OCI-LY1 (cell line): Measurements from ENCODE around the gene ARFGAP1.

Experiments
- H2AFZ ChIP-seq: fragments of 200-600 bp; sonication (generic), shearing (Covaris generic); 2 replicates; pipeline ENCODE4 v1.6.0; 2014; ENCODE audit warnings: antibody characterized with exemption, mild to moderate bottlenecking, low read length
- H3F3A ChIP-seq: fragments of 200-600 bp; sonication (generic), shearing (Covaris generic); 2 replicates; pipeline ENCODE4 v1.6.0; 2014; ENCODE audit warnings: mild to moderate bottlenecking, antibody characterized with exemption, low read length, moderate library complexity; ENCODE audit not compliant: insufficient read depth
- H3K27ac ChIP-seq: fragments of 200-600 bp; sonication (generic); 2 replicates; pipeline ENCODE4 v1.5.1; 2014; ENCODE audit warnings: low read length, mixed run types, mild to moderate bottlenecking, low read depth; ENCODE audit not compliant: poor library complexity, severe bottlenecking
- H3K27me3 ChIP-seq: fragments of 200-600 bp; sonication (generic); 2 replicates; pipeline ENCODE4 v1.6.0; 2014; ENCODE audit warnings: antibody characterized with exemption, mild to moderate bottlenecking, low read length, moderate library complexity; ENCODE audit not compliant: insufficient read depth
- H3K36me3 ChIP-seq: fragments of 200-600 bp; sonication (generic); 2 replicates; pipeline ENCODE4 v1.6.1; 2014; ENCODE audit warnings: mild to moderate bottlenecking, antibody characterized with exemption, low read length, moderate library complexity, mixed read lengths; ENCODE audit not compliant: insufficient read depth
- H3K4me1 ChIP-seq: fragments of 200-600 bp; sonication (generic); 2 replicates; pipeline ENCODE4 v1.5.1; 2014; ENCODE audit warnings: mild to moderate bottlenecking, low read length, moderate library complexity; ENCODE audit not compliant: insufficient read depth, severe bottlenecking
- H3K4me2 ChIP-seq: fragments of 200-600 bp; sonication (generic), shearing (Covaris generic); 2 replicates; pipeline ENCODE4 v1.6.1; 2014; ENCODE audit warnings: low read length
- H3K4me3 ChIP-seq: fragments of 200-600 bp; sonication (generic); 2 replicates; pipeline ENCODE4 v1.5.1; 2014; ENCODE audit warnings: low read length, low read depth, mild to moderate bottlenecking, mixed read lengths; ENCODE audit not compliant: poor library complexity, severe bottlenecking
- H3K79me2 ChIP-seq: fragments of 200-600 bp; shearing (Covaris generic); 2 replicates; pipeline ENCODE4 v1.6.1; 2016; ENCODE audit warnings: mixed run types, low read length, mixed read lengths; ENCODE audit not compliant: insufficient read depth
- H3K9ac ChIP-seq: fragments of 200-600 bp; sonication (generic), shearing (Covaris generic); 2 replicates; pipeline ENCODE4 v1.6.1; 2014; ENCODE audit warnings: mild to moderate bottlenecking, low read length, mixed read lengths
- H3K9me2 ChIP-seq: fragments of 200-600 bp; sonication (generic), shearing (Covaris generic); 2 replicates; pipeline ENCODE4 v1.6.1; 2014; ENCODE audit warnings: low read depth, mild to moderate bottlenecking, low read length, mixed read lengths
- H3K9me3 ChIP-seq: fragments of 200-600 bp; shearing (Covaris generic); 2 replicates; pipeline ENCODE4 v1.6.1; 2014; ENCODE audit warnings: low read length, mixed read lengths
- H4K20me1 ChIP-seq: fragments of 200-600 bp; sonication (generic), shearing (Covaris generic); 2 replicates; pipeline ENCODE4 v1.6.0; 2016; ENCODE audit warnings: mild to moderate bottlenecking, low read length; ENCODE audit not compliant: insufficient read depth
- CTCF ChIP-seq: fragments of 200-600 bp; sonication (generic), shearing (Covaris generic); IDR thresholded peaks from 2 replicates; pipeline ENCODE4 v1.5.1; 2017; ENCODE audit warnings: mild to moderate bottlenecking, antibody characterized with exemption, low read length, moderate library complexity, mixed read lengths
- EZH2 ChIP-seq: fragments of 200-600 bp; sonication (generic), shearing (Covaris generic); IDR thresholded peaks from 2 replicates; pipeline ENCODE4 v1.8.0; 2017; ENCODE audit warnings: borderline replicate concordance, mixed run types, mild to moderate bottlenecking, antibody characterized with exemption, low read length, moderate library complexity, mixed read lengths

Gene ARFGAP1

GRCh38 chr20:63272105-63273058, at the start of gene ARFGAP1:
ARFGAP1 (plus strand) TSS chr20:63272813; CDS start chr20:63275581, 2,768 bp downstream.
- H2AFZ ChIP-seq: no peak within 1 kb of the TSS

DNA sequence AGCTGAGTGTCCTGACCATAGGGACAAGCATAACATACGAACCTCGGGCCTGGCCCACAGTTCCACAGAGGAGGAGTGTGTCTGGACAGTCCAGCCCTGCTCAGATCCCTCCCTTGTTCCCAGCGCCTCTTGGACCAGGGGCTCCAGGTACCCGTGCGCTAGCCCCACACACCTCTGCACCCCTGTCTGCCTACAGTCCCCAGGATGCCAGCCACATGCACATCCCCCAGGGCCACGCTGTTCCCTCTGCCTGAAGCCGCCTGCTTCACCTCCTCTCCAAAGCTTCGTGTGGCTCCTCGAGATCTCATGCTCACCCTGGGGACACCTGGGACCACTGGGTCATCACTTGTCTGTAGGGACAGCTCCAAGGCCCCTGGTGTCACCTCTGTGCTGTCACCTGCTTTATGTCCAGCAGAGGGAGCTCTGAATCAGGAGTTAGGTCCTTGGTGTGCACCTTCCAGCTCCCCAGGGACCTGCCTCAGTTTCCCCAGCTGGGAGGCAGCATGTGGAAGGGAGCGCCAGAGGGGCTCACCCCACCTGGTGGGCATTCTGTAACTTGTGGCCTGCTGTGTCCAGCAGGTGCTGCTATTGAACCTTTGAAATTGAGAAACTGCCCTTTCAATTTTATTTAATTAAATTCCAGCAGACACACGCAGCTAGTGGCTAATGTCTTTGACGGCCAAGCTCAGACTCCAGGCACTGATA, 49.3 kb upstream of the ARFGAP1 start:
- H3K4me2 ChIP-seq: no peak overlapping the region
- H3K36me3 ChIP-seq: no peaks in the 10 kb centered on the region
- no peak overlapping the region for H2AFZ ChIP-seq
- no peak overlapping the region for H3K9ac ChIP-seq
- H3F3A ChIP-seq: no peaks in the 10 kb centered on the region
- no peaks in the 10 kb centered on the region for H3K9me2 ChIP-seq
- H4K20me1 ChIP-seq: no peaks in the 10 kb centered on the region
- H3K27me3 ChIP-seq: no peaks in the 10 kb centered on the region; the same call in 1 of the 2 replicates
- no peaks in the 10 kb centered on the region for H3K9me3 ChIP-seq
- no peaks in the 10 kb centered on the region for H3K79me2 ChIP-seq
- H3K4me3 ChIP-seq: no peak overlapping the region
- H3K27ac ChIP-seq: no peak overlapping the region
- TF ChIP-seq CTCF (peak; percentile 80), EZH2 (no peak)
- no peaks in the 10 kb centered on the region for H3K4me1 ChIP-seq

More at GRCh38 chr20:63272105-63273058, at the start of gene ARFGAP1:
- peak within 1 kb of the TSS; percentile 100 for H3K4me2 ChIP-seq
- H3K9me3 ChIP-seq: no peaks in the 10 kb centered on the region
- no peaks in the 10 kb centered on the region for H4K20me1 ChIP-seq
- no peaks in the 10 kb centered on the region for H3F3A ChIP-seq
- TF ChIP-seq EZH2 (no peak), CTCF (no peak)
- peak within 1 kb of the TSS; percentile 94 for H3K4me3 ChIP-seq
- peaks cover 16% of the 10 kb centered on the region for H3K4me1 ChIP-seq
- H3K9ac ChIP-seq: peak within 1 kb of the TSS; percentile 98
- peaks cover 11% of the 10 kb centered on the region; the same call in 1 of the 2 replicates for H3K36me3 ChIP-seq
- no peaks in the 10 kb centered on the region for H3K27me3 ChIP-seq
- no peak within 1 kb of the TSS for H3K27ac ChIP-seq
- H3K9me2 ChIP-seq: no peaks in the 10 kb centered on the region
- peaks cover 17% of the 10 kb centered on the region for H3K79me2 ChIP-seq

DNA sequence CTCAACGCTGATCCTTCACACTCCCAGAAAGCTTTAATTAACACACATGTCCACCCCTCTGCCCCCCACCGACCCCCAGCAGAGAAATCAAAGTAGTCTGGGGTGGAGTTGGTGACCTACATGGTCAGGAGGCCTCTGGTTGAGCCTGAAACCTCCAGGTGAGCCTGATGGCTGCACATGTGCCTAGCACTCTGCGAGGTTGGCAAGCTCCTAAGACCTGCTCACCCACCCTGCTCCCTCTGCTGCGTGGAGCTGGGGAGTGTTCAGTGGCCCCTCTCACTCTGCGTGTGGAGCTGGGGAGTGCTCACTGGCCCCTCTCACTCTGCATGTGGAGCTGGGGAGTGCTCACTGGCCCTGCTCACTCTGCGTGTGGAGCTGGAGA, 48.8 kb upstream of the ARFGAP1 start:
- Histone ChIP-seq H3K4me1 (no peaks in the 10 kb centered on the region), H3K27ac (no peak overlapping the region), H4K20me1 (no peaks in the 10 kb centered on the region), H3K9me2 (no peaks in the 10 kb centered on the region), H2AFZ (no peak overlapping the region), H3K4me2 (no peak overlapping the region), H3K4me3 (no peak overlapping the region), H3K79me2 (no peaks in the 10 kb centered on the region), H3K9ac (no peak overlapping the region), H3K36me3 (no peaks in the 10 kb centered on the region), H3K9me3 (no peaks in the 10 kb centered on the region), H3K27me3 (peaks cover 5% of the 10 kb centered on the region), H3F3A (no peaks in the 10 kb centered on the region)
- TF ChIP-seq EZH2 (no peak), CTCF (no peak)
